ENCODE data around the gene MYRIP.
"Not testable (repeated sequence)": the region's sequence is repeated elsewhere in the genome, so short reads cannot be mapped to it uniquely, and the experiment has no call there.

- not testable (repeated sequence) for TF ChIP-seq CTCF (conservative IDR thresholded peaks at IDR 0.05); ZFX (IDR thresholded peaks at IDR 0.05)
Measured at GRCh38 chr3:39833764-39834163, 24.4 kb downstream of the MYRIP start.

Measured in C4-2B (cell line).